HG02759 (cell line): Measurements from ENCODE around the gene GAS7.
"Not testable (repeated sequence)": the region's sequence is repeated elsewhere in the genome, so short reads cannot be mapped to it uniquely, and the experiment has no call there.

Source experiments
- ATAC-seq: cut with Tn5 transposase; IDR thresholded peaks from one replicate; pipeline ENCODE4 v1.9.1; 2021; ENCODE audit warnings: mild to moderate bottlenecking, moderate library complexity; ENCODE audit not compliant: unreplicated experiment

GAS7 gene

GRCh38 chr17:10031127-10031526, 167.3 kb downstream of the GAS7 start:
- no peak for ATAC-seq

GRCh38 chr17:10029129-10029528, 169.3 kb downstream of the GAS7 start:
- ATAC-seq, result no peak

GRCh38 chr17:10025976-10026901, 172.2 kb downstream of the GAS7 start:
- no peak for ATAC-seq

GRCh38 chr17:10025224-10025623, 173.2 kb downstream of the GAS7 start:
- ATAC-seq, result no peak

GRCh38 chr17:10022416-10022815, 176.0 kb downstream of the GAS7 start:
- no peak for ATAC-seq

GRCh38 chr17:10021272-10021984, 177.0 kb downstream of the GAS7 start:
- ATAC-seq, result no peak

GRCh38 chr17:10019941-10020451, 178.4 kb downstream of the GAS7 start:
- ATAC-seq, result no peak

- peak; percentile 59 for ATAC-seq
These were observed 179.9 kb downstream of the GAS7 start for GRCh38 chr17:10018461-10018891.

GRCh38 chr17:10016958-10017570, 181.3 kb downstream of the GAS7 start:
- not testable (repeated sequence) for ATAC-seq

GRCh38 chr17:10013365-10014112, 184.9 kb downstream of the GAS7 start:
- ATAC-seq, result peak; percentile 74

GRCh38 chr17:10010752-10011151, 187.7 kb downstream of the GAS7 start:
- ATAC-seq, result no peak

- ATAC-seq, result no peak
These were observed 194.7 kb downstream of the GAS7 start for GRCh38 chr17:10003705-10004104.

GRCh38 chr17:10002567-10003360, 195.6 kb downstream of the GAS7 start:
- ATAC-seq, result not testable (repeated sequence)

- no peak for ATAC-seq
These were observed 197.0 kb downstream of the GAS7 start for GRCh38 chr17:10001306-10001873.

GRCh38 chr17:9999919-10000695, 198.3 kb downstream of the GAS7 start:
- ATAC-seq, result peak; percentile 63

GRCh38 chr17:9998060-9998459, 200.3 kb downstream of the GAS7 start:
- no peak for ATAC-seq

- ATAC-seq, result no peak
These were observed 203.6 kb downstream of the GAS7 start for GRCh38 chr17:9994761-9995160.

GRCh38 chr17:9991796-9992195, 206.6 kb downstream of the GAS7 start:
- ATAC-seq, result no peak

GRCh38 chr17:9991351-9991750, 207.1 kb downstream of the GAS7 start:
- ATAC-seq, result no peak
